GM12878 (cell line): ENCODE data around the gene CLEC16A. TPM values are rescaled to one million over a fixed set of nuclear protein-coding genes. Genes with fewer than 3 reads are reported as not detected.

Experiments
- ATAC-seq: fragments of 200-7000 bp; cut with Tn5 transposase; 3 replicates; pipeline ENCODE4 v1.9.1; 2020; ENCODE audit warnings: mild to moderate bottlenecking, moderate library complexity
- BruUV-seq: library from RNA; stranded (reverse); fragments of 400-500 nt; replicated peaks from 2 replicates; lab custom pipeline; 2021; lab: Mats Ljungman, UMichigan
- CTCF ChIA-PET: fragments of 300-600 bp; sonication (Branson Sonifier 250); formaldehyde crosslinking; extraction: SDS; loops from one replicate; lab custom pipeline; 2021; ENCODE audit warnings: inconsistent platforms; lab: Yijun Ruan, JAX
- POLR2A ChIA-PET: fragments of 350-600 bp; formaldehyde crosslinking; extraction: SDS; loops from one replicate; lab custom pipeline; 2021; ENCODE audit warnings: inconsistent platforms; lab: Charles Lee
- RAD21 ChIA-PET: fragments of 300-600 bp; sonication (Branson Sonifier 250); formaldehyde crosslinking; loops from one replicate; lab custom pipeline; 2023; ENCODE audit warnings: antibody characterized with exemption; ENCODE audit not compliant: unreplicated experiment; lab: Charles Lee
- SMC1A ChIA-PET: fragments of 300-600 bp; sonication (Branson Sonifier 250); formaldehyde crosslinking; loops from one replicate; lab custom pipeline; 2023; ENCODE audit not compliant: unreplicated experiment, uncharacterized antibody; lab: Charles Lee
- DNase-seq: peaks from one replicate; pipeline ENCODE4 v3.0.0-alpha.2; 2011; ENCODE audit warnings: low read depth, low spot score
- FAIRE-seq: peaks from 3 replicates; lab custom pipeline; 2011; peaks lifted over from hg19 to GRCh38; lab: Jason Lieb, UNC
- H2AFZ ChIP-seq: 2 replicates; pipeline ENCODE4 v1.6.0; 2011; ENCODE audit warnings: low read depth, low read length, control low read depth; ENCODE audit not compliant: control insufficient read depth
- H3K27ac ChIP-seq: 2 replicates; pipeline ENCODE4 v1.5.1; 2011; ENCODE audit warnings: control low read depth; ENCODE audit not compliant: control insufficient read depth, insufficient read depth
- H3K27me3 ChIP-seq, 2 experiments: replicated peaks in 1 of 2; 2 replicates each; pipeline versions ENCODE4 v1.6.0 to v1.6.1; 2011; ENCODE audit warnings: low read length in 1 of 2; ENCODE audit not compliant: control insufficient read depth in 2 of 2, insufficient read depth in 2 of 2
- H3K36me3 ChIP-seq, 2 experiments: 2 replicates each; pipeline ENCODE4 v1.5.1; 2011; ENCODE audit warnings: low read length in 1 of 2; ENCODE audit not compliant: control insufficient read depth in 2 of 2, insufficient read depth in 2 of 2
- H3K4me1 ChIP-seq: 2 replicates; pipeline ENCODE4 v1.6.1; 2011; ENCODE audit warnings: mild to moderate bottlenecking, low read length, moderate library complexity, mixed read lengths; ENCODE audit not compliant: control insufficient read depth, insufficient read depth
- H3K4me2 ChIP-seq: 2 replicates; pipeline ENCODE4 v1.6.0; 2011; ENCODE audit warnings: control low read depth; ENCODE audit not compliant: control insufficient read depth, insufficient read depth
- H3K4me3 ChIP-seq: fragments of 200-600 bp; sonication (generic); 2 replicates; pipeline ENCODE4 v1.5.1; 2016
- H3K79me2 ChIP-seq: 2 replicates; pipeline ENCODE4 v1.6.0; 2011; ENCODE audit warnings: low read length; ENCODE audit not compliant: control insufficient read depth, insufficient read depth
- H3K9ac ChIP-seq: 2 replicates; pipeline ENCODE4 v1.8.0; 2011; ENCODE audit warnings: low read length, control low read depth, mixed read lengths; ENCODE audit not compliant: control insufficient read depth, insufficient read depth
- H3K9me3 ChIP-seq: replicated peaks from 3 replicates; pipeline ENCODE4 v1.5.1; 2011; ENCODE audit warnings: mild to moderate bottlenecking, low read length; ENCODE audit not compliant: control insufficient read depth, insufficient read depth
- H4K20me1 ChIP-seq: 2 replicates; pipeline ENCODE4 v1.6.0; 2011; ENCODE audit not compliant: control insufficient read depth, insufficient read depth
- BACH1 ChIP-seq: fragments of 450-650 bp; IDR thresholded peaks from 2 replicates; pipeline ENCODE4 v1.6.1; 2017; ENCODE audit warnings: mild to moderate bottlenecking, borderline replicate concordance
- BCL11A ChIP-seq: IDR thresholded peaks from 2 replicates; pipeline ENCODE4 v1.6.1; 2011; ENCODE audit warnings: low read depth, low read length
- BHLHE40 ChIP-seq, 2 experiments: fragments of 450-650 bp in 1 of 2; IDR thresholded peaks; 2 replicates each; pipeline ENCODE4 v1.6.1; 2011 to 2017; ENCODE audit warnings: low read depth in 2 of 2, borderline replicate concordance in 1 of 2, improper control_type of control experiment in 1 of 2, low read length in 1 of 2, mild to moderate bottlenecking in 1 of 2
- EED ChIP-seq: sonication (generic); IDR thresholded peaks from 2 replicates; pipeline ENCODE4 v1.6.1; 2016; ENCODE audit warnings: antibody characterized with exemption, low read depth
- ETV6 ChIP-seq, 2 experiments: fragments of 450-650 bp in 1 of 2; IDR thresholded peaks in 1 of 2; conservative IDR thresholded peaks in 1 of 2; 2 replicates each; pipeline ENCODE4 v1.6.1; 2014; ENCODE audit warnings: antibody characterized with exemption in 1 of 2, borderline replicate concordance in 1 of 2, low read depth in 1 of 2, mild to moderate bottlenecking in 1 of 2, moderate library complexity in 1 of 2
- FOXM1 ChIP-seq: IDR thresholded peaks from 2 replicates; pipeline ENCODE4 v1.6.1; 2012; ENCODE audit warnings: low read depth, mild to moderate bottlenecking, inconsistent platforms, low read length, moderate library complexity
- IKZF2 ChIP-seq, 2 experiments: fragments of 450-650 bp; IDR thresholded peaks; 2 replicates each; pipeline ENCODE4 v1.6.1; 2017; ENCODE audit warnings: mild to moderate bottlenecking in 2 of 2, moderate library complexity in 2 of 2
- JUNB ChIP-seq: IDR thresholded peaks from 2 replicates; pipeline ENCODE4 v1.6.1; 2016; ENCODE audit warnings: antibody characterized with exemption, mild to moderate bottlenecking
- NR2F1 ChIP-seq: fragments of 450-650 bp; conservative IDR thresholded peaks from 2 replicates; pipeline ENCODE4 v1.6.1; 2017; ENCODE audit warnings: mild to moderate bottlenecking
- POLR2AphosphoS5 ChIP-seq: IDR thresholded peaks from 2 replicates; pipeline ENCODE4 v1.6.1; 2011; ENCODE audit warnings: mild to moderate bottlenecking, low read length, inconsistent platforms
- POU2F2 ChIP-seq: IDR thresholded peaks from 3 replicates; pipeline ENCODE4 v1.6.1; 2011; ENCODE audit warnings: low read depth, mild to moderate bottlenecking, low read length, borderline replicate concordance
- RUNX3 ChIP-seq: IDR thresholded peaks from 2 replicates; pipeline ENCODE4 v1.6.1; 2012; ENCODE audit warnings: low read length, inconsistent platforms
- SREBF2 ChIP-seq: IDR thresholded peaks from 2 replicates; pipeline ENCODE4 v1.6.1; 2012; ENCODE audit warnings: mild to moderate bottlenecking, low read length
- TBL1XR1 ChIP-seq: IDR thresholded peaks from 2 replicates; pipeline ENCODE4 v1.6.1; 2012; ENCODE audit warnings: low read depth, low read length, improper control_type of control experiment
- TCF7 ChIP-seq: IDR thresholded peaks from 2 replicates; pipeline ENCODE4 v1.6.1; 2014; ENCODE audit warnings: antibody characterized with exemption, borderline replicate concordance
- WGBS: methylation state at CpG from one replicate; pipeline ENCODE4 v1.1.6; 2016; ENCODE audit warnings: low lambda C conversion rate; ENCODE audit not compliant: insufficient replicate concordance, insufficient coverage; ENCODE audit errors: missing lambda C conversion rate; 5-methylcytosine and 5-hydroxymethylcytosine counted together
- in situ Hi-C: fragments of 300-500 bp; cut with MboI; formaldehyde crosslinking; loops from 9 replicates; pipeline ENCODE4 v1.14.3; 2018; ENCODE audit warnings: mixed read lengths
- intact Hi-C: fragments of 100-400 bp; cut with micrococcal nuclease; formaldehyde crosslinking; loops from one replicate; pipeline ENCODE4 v1.14.2; 2022; ENCODE audit not compliant: unreplicated experiment
- polyA plus RNA-seq, 11 experiments: library from polyadenylated mRNA; depleted of rRNA in 4 of 11; unstranded in 6 of 11; stranded (reverse) in 5 of 11; fragments of >200 nt; fragmentation: Nextera tagmentation in 4 of 11; fragmentation: Illumina TruSeq in 1 of 11; extraction: Ambion mirVana in 4 of 11; extraction: Trizol in 1 of 11; gene quantifications; 1 replicate in 1 of 11; 2 replicates in 10 of 11; pipeline versions ENCODE4 v1.2.1 to v1.2.3, GENCODE V29; 2011 to 2016; ENCODE audit warnings: inconsistent platforms in 2 of 11, missing spikeins in 2 of 11, low read depth in 1 of 11
- total RNA-seq, 4 experiments: library from RNA; depleted of rRNA in 3 of 4; stranded (reverse); fragments of >200 nt in 3 of 4; fragmentation: Illumina TruSeq in 1 of 4; extraction: Trizol in 1 of 4; gene quantifications; 2 replicates each; pipeline versions ENCODE4 v1.2.1 to v1.2.3, GENCODE V29; 2013 to 2021
- TF ChIP-seq, protein P1 (sequence below): IDR thresholded peaks from 2 replicates; pipeline ENCODE4 v1.6.1; 2011; ENCODE audit warnings: borderline replicate concordance, low read depth, mild to moderate bottlenecking, moderate library complexity, low read length; ENCODE audit not compliant: insufficient read depth, poor library complexity, severe bottlenecking
- TF ChIP-seq, protein P2 (sequence below): fragments of 450-650 bp; formaldehyde crosslinking; IDR thresholded peaks from 2 replicates; pipeline ENCODE4 v1.4.0; 2020; ENCODE audit warnings: mild to moderate bottlenecking, moderate library complexity

CLEC16A gene
- total and polyA plus RNA-seq, 10 of the 15 experiments (the other 5 are each of a cell fraction or from before 2014, with no cell fraction given): 1.5 to 28.8 (median 19.2) TPM

DNA sequence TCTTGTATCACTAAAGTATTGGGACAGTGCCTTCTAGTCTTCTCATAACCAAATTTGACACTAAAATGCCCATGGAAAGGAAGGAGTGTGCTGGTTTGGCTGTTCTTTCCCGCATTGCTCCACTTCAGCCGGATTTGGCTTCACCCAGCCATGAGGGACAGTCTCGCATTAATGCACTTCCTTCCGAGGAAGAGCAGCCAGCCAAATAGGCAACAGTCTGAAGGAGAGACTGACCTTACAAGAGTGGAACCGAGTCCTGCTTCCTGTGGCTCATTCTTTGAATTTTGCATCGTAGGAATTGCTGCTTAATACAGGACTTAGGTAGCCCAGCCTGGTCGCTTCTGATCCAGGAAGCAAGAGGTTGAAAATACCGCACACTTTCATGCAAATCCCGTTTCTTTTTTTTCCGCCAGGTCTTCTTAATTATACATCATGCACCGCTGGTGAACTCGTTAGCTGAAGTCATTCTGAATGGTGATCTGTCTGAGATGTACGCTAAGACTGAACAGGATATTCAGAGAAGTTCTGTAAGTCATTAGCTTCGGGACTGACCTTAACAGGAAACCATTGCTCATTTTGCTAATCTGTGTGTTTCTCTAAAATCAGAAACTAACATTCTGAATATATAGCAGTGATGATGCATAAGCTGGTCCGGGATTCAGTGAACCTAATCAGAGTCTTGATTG lies 38.2 kb downstream of the CLEC16A start:
- SMC1A ChIA-PET: interaction anchor here (0.7 to 3.3 kb wide), 30 partner anchors 9 to 376 kb away, joined by 3 to 48 read pairs (median 4); partner anchors contain the start of gene SOCS1
- intact Hi-C loops (loop anchor here (5.0 kb wide), 2 partner anchors 95 to 275 kb away; partner anchors contain the start of gene SOCS1), in situ Hi-C loops (no loop called here)
- CTCF ChIA-PET: interaction anchor here (0.6 to 4.7 kb wide), 35 partner anchors 8 to 425 kb away, joined by 3 to 61 read pairs (median 5); partner anchors contain the start of gene SOCS1
- Histone ChIP-seq H3K79me2 (no peaks in the 10 kb centered on the region), H3K9me3 (no peaks in the 10 kb centered on the region), H3K4me2 (peak overlapping the region; percentile 71), H3K4me1 (peaks cover 25% of the 10 kb centered on the region), H3K9ac (peak overlapping the region; percentile 52), H3K27ac (peak overlapping the region; percentile 55), H3K4me3 (peak overlapping the region; percentile 27; the same call in 1 of the 2 replicates), H3K36me3 (peaks cover 12 to 14% of the 10 kb centered on the region in 2 experiments), H2AFZ (peak overlapping the region; percentile 20), H4K20me1 (no peaks in the 10 kb centered on the region), H3K27me3 (no peaks in the 10 kb centered on the region)
- 2% methylated on average over 15 of the region's 15 CpGs for WGBS
- ATAC-seq: peak; percentile 77
- POLR2A ChIA-PET: interaction anchor here (1.2 to 2.8 kb wide), 9 partner anchors 12 to 388 kb away, joined by 3 to 15 read pairs (median 5); partner anchors contain the start of gene SOCS1
- DNase-seq: no peak
- RAD21 ChIA-PET: interaction anchor here (0.7 to 4.6 kb wide), 28 partner anchors 11 to 424 kb away, joined by 3 to 47 read pairs (median 4); partner anchors contain the start of gene SOCS1
- BruUV-seq: TSS peak; percentile 93
- FAIRE-seq: no peak
- TF ChIP-seq TCF7: no peak
- 0 out of 4 replicates have a peak, but pooled peaks of 1 of the 2 experiments have one; percentile 8 for TF ChIP-seq IKZF2 (IDR thresholded peaks at IDR 0.05)
- 0 out of 2 replicates have a peak, but pooled peaks have one; percentile 4 for TF ChIP-seq FOXM1
- no peak for TF ChIP-seq POLR2AphosphoS5
- no peak for TF ChIP-seq BACH1
- TF ChIP-seq JUNB: peak; percentile 66
- TF ChIP-seq EED: 0 out of 2 replicates have a peak, but pooled peaks have one; percentile 10
- TF ChIP-seq, protein P1, sequence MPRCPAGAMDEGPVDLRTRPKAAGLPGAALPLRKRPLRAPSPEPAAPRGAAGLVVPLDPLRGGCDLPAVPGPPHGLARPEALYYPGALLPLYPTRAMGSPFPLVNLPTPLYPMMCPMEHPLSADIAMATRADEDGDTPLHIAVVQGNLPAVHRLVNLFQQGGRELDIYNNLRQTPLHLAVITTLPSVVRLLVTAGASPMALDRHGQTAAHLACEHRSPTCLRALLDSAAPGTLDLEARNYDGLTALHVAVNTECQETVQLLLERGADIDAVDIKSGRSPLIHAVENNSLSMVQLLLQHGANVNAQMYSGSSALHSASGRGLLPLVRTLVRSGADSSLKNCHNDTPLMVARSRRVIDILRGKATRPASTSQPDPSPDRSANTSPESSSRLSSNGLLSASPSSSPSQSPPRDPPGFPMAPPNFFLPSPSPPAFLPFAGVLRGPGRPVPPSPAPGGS: no peak
- TF ChIP-seq, protein P2, sequence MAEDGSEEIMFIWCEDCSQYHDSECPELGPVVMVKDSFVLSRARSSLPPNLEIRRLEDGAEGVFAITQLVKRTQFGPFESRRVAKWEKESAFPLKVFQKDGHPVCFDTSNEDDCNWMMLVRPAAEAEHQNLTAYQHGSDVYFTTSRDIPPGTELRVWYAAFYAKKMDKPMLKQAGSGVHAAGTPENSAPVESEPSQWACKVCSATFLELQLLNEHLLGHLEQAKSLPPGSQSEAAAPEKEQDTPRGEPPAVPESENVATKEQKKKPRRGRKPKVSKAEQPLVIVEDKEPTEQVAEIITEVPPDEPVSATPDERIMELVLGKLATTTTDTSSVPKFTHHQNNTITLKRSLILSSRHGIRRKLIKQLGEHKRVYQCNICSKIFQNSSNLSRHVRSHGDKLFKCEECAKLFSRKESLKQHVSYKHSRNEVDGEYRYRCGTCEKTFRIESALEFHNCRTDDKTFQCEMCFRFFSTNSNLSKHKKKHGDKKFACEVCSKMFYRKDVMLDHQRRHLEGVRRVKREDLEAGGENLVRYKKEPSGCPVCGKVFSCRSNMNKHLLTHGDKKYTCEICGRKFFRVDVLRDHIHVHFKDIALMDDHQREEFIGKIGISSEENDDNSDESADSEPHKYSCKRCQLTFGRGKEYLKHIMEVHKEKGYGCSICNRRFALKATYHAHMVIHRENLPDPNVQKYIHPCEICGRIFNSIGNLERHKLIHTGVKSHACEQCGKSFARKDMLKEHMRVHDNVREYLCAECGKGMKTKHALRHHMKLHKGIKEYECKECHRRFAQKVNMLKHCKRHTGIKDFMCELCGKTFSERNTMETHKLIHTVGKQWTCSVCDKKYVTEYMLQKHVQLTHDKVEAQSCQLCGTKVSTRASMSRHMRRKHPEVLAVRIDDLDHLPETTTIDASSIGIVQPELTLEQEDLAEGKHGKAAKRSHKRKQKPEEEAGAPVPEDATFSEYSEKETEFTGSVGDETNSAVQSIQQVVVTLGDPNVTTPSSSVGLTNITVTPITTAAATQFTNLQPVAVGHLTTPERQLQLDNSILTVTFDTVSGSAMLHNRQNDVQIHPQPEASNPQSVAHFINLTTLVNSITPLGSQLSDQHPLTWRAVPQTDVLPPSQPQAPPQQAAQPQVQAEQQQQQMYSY (CRISPR knock-in tag): no peak
- TF ChIP-seq ETV6 (conservative IDR thresholded peaks at IDR 0.05 in 1 of 2, IDR thresholded peaks at IDR 0.05 in 1 of 2; ENCODE audit: borderline replicate concordance in 1 of 2, low read depth in 1 of 2): peak in 1 of 2 experiments; percentile 65; a peak in 1 of 4 replicates
- no peak for TF ChIP-seq SREBF2
- TF ChIP-seq RUNX3: 0 out of 2 replicates have a peak, but pooled peaks have one; percentile 17
- no peak for TF ChIP-seq TBL1XR1
- no peak for TF ChIP-seq BCL11A
- peak; percentile 17; the same call in 1 of the 3 replicates for TF ChIP-seq POU2F2
- TF ChIP-seq BHLHE40 (IDR thresholded peaks at IDR 0.05; ENCODE audit: borderline replicate concordance in 1 of 2, low read depth in 2 of 2, low read length in 1 of 2): peak; percentile 27 to 48; a peak in 2 of 4 replicates
- TF ChIP-seq NR2F1: no peak
